Smooth muscle cell (in vitro differentiated cells): ENCODE measurements around the gene ACTN4. TPM values are rescaled to one million over a fixed set of nuclear protein-coding genes. Genes with fewer than 3 reads are reported as not detected.
A peak's percentile ranks its signal among the peaks of the same experiment; 100 is the strongest.

ENCODE experiments used
- DNase-seq: peaks from one replicate; lab custom pipeline; 2025; ENCODE audit not compliant: unreplicated experiment; lab: John Stamatoyannopoulos, UW
- H2AFZ ChIP-seq: fragments of 200-600 bp; sonication (generic); 2 replicates; pipeline ENCODE4 v1.6.0; 2016; ENCODE audit warnings: antibody characterized with exemption, low read depth, mild to moderate bottlenecking
- H3F3A ChIP-seq: fragments of 200-600 bp; sonication (generic); 2 replicates; pipeline ENCODE4 v1.6.0; 2017; ENCODE audit warnings: antibody characterized with exemption, low read depth
- H3K27ac ChIP-seq: fragments of 200-600 bp; sonication (generic); 2 replicates; pipeline ENCODE4 v1.5.1; 2016; ENCODE audit warnings: low read depth, mild to moderate bottlenecking
- H3K27me3 ChIP-seq: fragments of 200-600 bp; sonication (generic); 2 replicates; pipeline ENCODE4 v1.6.1; 2016; ENCODE audit warnings: low read depth, mild to moderate bottlenecking
- H3K36me3 ChIP-seq: fragments of 200-600 bp; sonication (generic); 2 replicates; pipeline ENCODE4 v1.5.1; 2016; ENCODE audit warnings: low read depth
- H3K4me1 ChIP-seq: fragments of 200-600 bp; sonication (generic); 2 replicates; pipeline ENCODE4 v1.5.1; 2016; ENCODE audit warnings: low read depth
- H3K4me2 ChIP-seq: fragments of 200-600 bp; sonication (generic); 2 replicates; pipeline ENCODE4 v1.6.0; 2016; ENCODE audit warnings: mild to moderate bottlenecking
- H3K4me3 ChIP-seq: fragments of 200-600 bp; sonication (generic); 2 replicates; pipeline ENCODE4 v1.5.1; 2016; ENCODE audit warnings: mild to moderate bottlenecking
- H3K79me2 ChIP-seq: fragments of 200-600 bp; sonication (generic); 2 replicates; pipeline ENCODE4 v1.6.0; 2016; ENCODE audit warnings: low read depth, mild to moderate bottlenecking
- H3K9ac ChIP-seq: fragments of 200-600 bp; sonication (generic); 2 replicates; pipeline ENCODE4 v1.6.0; 2016; ENCODE audit warnings: low read depth
- H3K9me3 ChIP-seq: fragments of 200-600 bp; sonication (generic); replicated peaks from 2 replicates; pipeline ENCODE4 v1.5.1; 2016; ENCODE audit warnings: low read depth
- H4K20me1 ChIP-seq: fragments of 200-600 bp; sonication (generic); 2 replicates; pipeline ENCODE4 v1.6.0; 2016; ENCODE audit warnings: low read depth
- WGBS: methylation state at CpG from one replicate; pipeline ENCODE4 v1.1.7; 2016; ENCODE audit warnings: low lambda C conversion rate; 5-methylcytosine and 5-hydroxymethylcytosine counted together
- polyA plus RNA-seq: library from polyadenylated mRNA; unstranded; fragments of >200 nt; fragmentation: Nextera tagmentation; extraction: Ambion mirVana; gene quantifications from 2 replicates; pipeline ENCODE4 v1.2.1, GENCODE V29; 2016
- total RNA-seq: library from RNA; depleted of rRNA; stranded (reverse); fragments of >200 nt; gene quantifications from 2 replicates; pipeline ENCODE4 v1.2.3, GENCODE V29; 2014
- TF ChIP-seq, protein P1 (sequence below): fragments of 200-600 bp; sonication (generic); IDR thresholded peaks from 2 replicates; pipeline ENCODE4 v1.5.1; 2017; ENCODE audit warnings: borderline replicate concordance, mild to moderate bottlenecking, antibody characterized with exemption; ENCODE audit not compliant: insufficient read depth, poor library complexity, severe bottlenecking

Gene ACTN4
- total and polyA plus RNA-seq, 2 experiments from 2014 or later = 53.8 to 311 TPM

DNA sequence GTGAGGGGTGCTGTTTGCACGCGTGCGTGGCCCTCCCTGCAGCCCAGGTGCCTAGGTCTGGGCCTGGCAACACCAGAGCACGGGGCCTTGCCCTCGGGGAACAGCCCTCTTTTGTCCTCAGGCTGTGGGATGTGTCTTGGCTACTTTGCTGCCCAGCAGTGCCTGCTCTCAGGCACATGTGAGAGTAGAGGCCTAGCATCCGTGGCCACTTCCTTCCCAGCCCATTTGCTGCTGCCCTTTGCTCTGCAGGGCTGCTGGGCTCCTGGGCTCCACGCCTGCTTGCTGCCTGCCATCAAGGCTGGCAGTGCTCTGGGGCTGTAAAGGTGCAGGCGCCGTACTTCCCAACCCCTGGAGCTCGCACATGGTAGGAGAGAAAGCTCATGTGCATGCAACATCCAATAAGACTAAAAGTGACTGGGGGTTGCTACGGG is 50.2 kb downstream of the ACTN4 start:
- H3F3A ChIP-seq = peaks cover 7% of the 10 kb centered on the region

GRCh38 chr19:38698225-38699026 is 51.0 kb downstream of the ACTN4 start:
- no peak for DNase-seq
- TF ChIP-seq, protein P1, sequence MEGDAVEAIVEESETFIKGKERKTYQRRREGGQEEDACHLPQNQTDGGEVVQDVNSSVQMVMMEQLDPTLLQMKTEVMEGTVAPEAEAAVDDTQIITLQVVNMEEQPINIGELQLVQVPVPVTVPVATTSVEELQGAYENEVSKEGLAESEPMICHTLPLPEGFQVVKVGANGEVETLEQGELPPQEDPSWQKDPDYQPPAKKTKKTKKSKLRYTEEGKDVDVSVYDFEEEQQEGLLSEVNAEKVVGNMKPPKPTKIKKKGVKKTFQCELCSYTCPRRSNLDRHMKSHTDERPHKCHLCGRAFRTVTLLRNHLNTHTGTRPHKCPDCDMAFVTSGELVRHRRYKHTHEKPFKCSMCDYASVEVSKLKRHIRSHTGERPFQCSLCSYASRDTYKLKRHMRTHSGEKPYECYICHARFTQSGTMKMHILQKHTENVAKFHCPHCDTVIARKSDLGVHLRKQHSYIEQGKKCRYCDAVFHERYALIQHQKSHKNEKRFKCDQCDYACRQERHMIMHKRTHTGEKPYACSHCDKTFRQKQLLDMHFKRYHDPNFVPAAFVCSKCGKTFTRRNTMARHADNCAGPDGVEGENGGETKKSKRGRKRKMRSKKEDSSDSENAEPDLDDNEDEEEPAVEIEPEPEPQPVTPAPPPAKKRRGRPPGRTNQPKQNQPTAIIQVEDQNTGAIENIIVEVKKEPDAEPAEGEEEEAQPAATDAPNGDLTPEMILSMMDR = no peak
- no peaks in the 10 kb centered on the region for H3F3A ChIP-seq
- H3K27me3 ChIP-seq = no peaks in the 10 kb centered on the region
- H3K36me3 ChIP-seq = no peaks in the 10 kb centered on the region
- H3K4me3 ChIP-seq = no peak overlapping the region
- H3K79me2 ChIP-seq = peaks cover 98% of the 10 kb centered on the region
- no peak overlapping the region for H3K4me2 ChIP-seq
- no peak overlapping the region for H3K9ac ChIP-seq
- WGBS = 88% methylated on average over 22 of the region's 22 CpGs
- peaks cover 17% of the 10 kb centered on the region for H3K4me1 ChIP-seq
- peak overlapping the region; percentile 33 for H3K27ac ChIP-seq
- H4K20me1 ChIP-seq = peaks cover 89% of the 10 kb centered on the region
- H2AFZ ChIP-seq = no peak overlapping the region
- H3K9me3 ChIP-seq = no peaks in the 10 kb centered on the region

More for the DNA sequence above, 50.2 kb downstream of the ACTN4 start:
- Histone ChIP-seq H3K27ac (peak overlapping the region; percentile 33), H3K9me3 (no peaks in the 10 kb centered on the region), H4K20me1 (peaks cover 92% of the 10 kb centered on the region), H3K36me3 (no peaks in the 10 kb centered on the region), H3K4me2 (no peak overlapping the region), H3K9ac (no peak overlapping the region), H2AFZ (no peak overlapping the region), H3K4me1 (peaks cover 24% of the 10 kb centered on the region), H3K27me3 (no peaks in the 10 kb centered on the region), H3K79me2 (peaks cover 95% of the 10 kb centered on the region), H3K4me3 (no peak overlapping the region)
- no peak for DNase-seq
- 93% methylated on average over 11 of the region's 11 CpGs for WGBS
- TF ChIP-seq, protein P1 = no peak

- Histone ChIP-seq H2AFZ (no peak overlapping the region), H3K4me3 (no peak overlapping the region), H4K20me1 (peaks cover 90% of the 10 kb centered on the region), H3K9ac (no peak overlapping the region), H3K4me1 (peaks cover 13% of the 10 kb centered on the region), H3K36me3 (no peaks in the 10 kb centered on the region), H3K9me3 (no peaks in the 10 kb centered on the region), H3K27me3 (no peaks in the 10 kb centered on the region), H3K79me2 (peaks cover 97% of the 10 kb centered on the region), H3F3A (no peaks in the 10 kb centered on the region), H3K27ac (peak overlapping the region; percentile 33), H3K4me2 (no peak overlapping the region)
- TF ChIP-seq, protein P1 = no peak
- 66% methylated on average over 7 of the region's 7 CpGs for WGBS
- no peak for DNase-seq
These were observed 51.5 kb downstream of the ACTN4 start for GRCh38 chr19:38699027-38699346.
